Peyer's patch (tissue), 4 donors: Measurements from ENCODE around the gene IQSEC3. TPM values are rescaled to one million over a fixed set of nuclear protein-coding genes. Genes with fewer than 3 reads are reported as not detected.

Experiments used
- DNase-seq, 3 donors: peaks; one replicate each; pipeline ENCODE4 v3.0.0-alpha.2; 2017 to 2019
- H3K27ac ChIP-seq, 4 donors: fragments of 200-600 bp; sonication (generic); one replicate each; pipeline ENCODE4 v1.5.1; 2016 to 2019
- H3K27me3 ChIP-seq, 2 donors: fragments of 200-600 bp; sonication (generic); one replicate each; pipeline ENCODE4 v1.5.1; 2019
- H3K36me3 ChIP-seq, 3 donors: fragments of 200-600 bp; sonication (generic); one replicate each; pipeline ENCODE4 v1.5.1; 2016 to 2019
- H3K4me1 ChIP-seq, 4 donors: fragments of 200-600 bp; sonication (generic); one replicate each; pipeline ENCODE4 v1.5.1; 2016 to 2019
- H3K4me3 ChIP-seq, 4 donors: fragments of 200-600 bp; sonication (generic); 1 replicate in 3 of 4; 2 replicates in 1 of 4; pipeline ENCODE4 v1.5.1; 2016 to 2019; ENCODE audit warnings: mild to moderate bottlenecking in 1 of 4
- H3K9me3 ChIP-seq, 4 donors: fragments of 200-600 bp; sonication (generic); one replicate each; pipeline ENCODE4 v1.5.1; 2016 to 2019; ENCODE audit warnings: mild to moderate bottlenecking in 1 of 4
- CTCF ChIP-seq, 6 experiments: fragments of 450-650 bp in 4 of 6; fragments of 200-600 bp in 2 of 6; sonication (generic) in 1 of 6; IDR thresholded peaks; one replicate each; pipeline ENCODE4 v1.5.1; 2017 to 2019; ENCODE audit warnings: antibody characterized with exemption in 6 of 6, mild to moderate bottlenecking in 3 of 6, moderate library complexity in 1 of 6
- POLR2A ChIP-seq, 2 donors: fragments of 450-650 bp; IDR thresholded peaks; one replicate each; pipeline ENCODE4 v1.5.1; 2017; ENCODE audit warnings: antibody characterized with exemption in 2 of 2, mild to moderate bottlenecking in 2 of 2, moderate library complexity in 2 of 2
- total RNA-seq, 4 donors: library from RNA; depleted of rRNA; stranded (reverse); fragments of >200 nt; gene quantifications; one replicate each; pipeline ENCODE4 v1.1.0, GENCODE V29; 2016

Gene IQSEC3
- total RNA-seq, 4 donors from 2014 or later, result 0.35 to 3.3 (median 0.58) TPM

DNA sequence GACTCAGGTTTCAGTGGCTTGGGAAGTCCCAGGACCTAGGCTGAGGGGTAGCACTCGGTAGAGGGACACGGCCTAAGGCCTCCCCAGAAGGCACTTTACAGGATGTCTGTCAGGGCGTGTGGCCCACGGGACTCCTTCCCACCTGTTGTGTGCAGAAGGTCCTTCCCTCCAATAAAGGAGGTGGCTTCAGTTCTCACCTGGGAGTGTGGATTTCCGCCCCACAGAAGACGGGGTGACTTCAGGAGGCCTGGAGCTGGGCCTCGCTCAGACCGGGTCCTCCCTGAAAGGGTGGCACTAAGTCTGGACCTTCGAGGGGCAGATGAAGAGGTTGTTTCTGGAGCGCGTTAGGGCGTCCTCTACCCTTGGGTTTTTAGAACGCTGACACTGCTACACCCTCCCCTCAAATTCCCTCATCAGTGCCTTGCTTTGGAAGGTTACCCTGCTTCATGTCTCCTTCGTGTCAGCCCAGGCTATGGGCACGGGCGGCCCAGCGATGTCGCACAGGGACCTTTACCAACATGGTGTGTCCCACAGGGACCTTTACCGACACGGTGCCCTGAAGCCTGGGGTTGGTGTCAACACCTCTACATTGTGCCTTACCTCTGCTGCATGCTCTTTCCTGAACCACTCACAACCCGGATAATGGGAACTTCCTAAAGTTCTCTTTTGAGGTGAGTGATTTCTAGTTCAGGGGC, 140.3 kb downstream of the IQSEC3 start:
- Histone ChIP-seq H3K27ac (no peak overlapping the region), H3K4me1 (peaks cover 0 to 3% (median 0%) of the 10 kb centered on the region in 4 donors), H3K27me3 (no peaks in the 10 kb centered on the region), H3K36me3 (no peaks in the 10 kb centered on the region), H3K4me3 (no peak overlapping the region), H3K9me3 (no peaks in the 10 kb centered on the region)
- DNase-seq, result no peak
- TF ChIP-seq CTCF (IDR thresholded peaks at IDR 0.05) (no peak), POLR2A (IDR thresholded peaks at IDR 0.05) (no peak)

DNA sequence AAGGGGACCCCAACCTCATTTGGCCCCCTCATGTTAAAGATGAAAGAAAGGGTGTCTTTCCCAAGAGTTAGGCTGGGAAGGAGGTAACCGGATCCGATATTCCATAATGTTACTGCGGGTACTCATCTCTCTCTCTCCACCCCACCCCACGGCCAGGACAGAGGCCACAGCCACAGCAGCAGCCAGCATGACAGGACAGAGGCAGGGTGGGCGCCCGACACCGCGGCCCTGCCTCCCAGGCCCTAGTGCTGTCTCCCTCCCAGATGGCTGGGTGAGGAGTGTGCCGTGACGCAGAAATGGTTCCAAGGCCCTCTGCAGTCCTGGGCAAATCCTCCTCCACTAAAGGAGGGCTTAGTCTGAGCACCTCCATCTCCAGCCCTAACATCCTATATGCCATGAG, 141.2 kb downstream of the IQSEC3 start:
- DNase-seq, result no peak
- Histone ChIP-seq H3K9me3 (no peaks in the 10 kb centered on the region), H3K4me3 (no peak overlapping the region), H3K4me1 (peaks cover 0 to 8% (median 2%) of the 10 kb centered on the region in 4 donors), H3K36me3 (no peaks in the 10 kb centered on the region), H3K27ac (no peak overlapping the region), H3K27me3 (no peaks in the 10 kb centered on the region)
- no peak for TF ChIP-seq POLR2A (IDR thresholded peaks at IDR 0.05)
- TF ChIP-seq CTCF (IDR thresholded peaks at IDR 0.05), result no peak

- Histone ChIP-seq H3K27ac (no peak overlapping the region), H3K4me3 (no peak overlapping the region), H3K9me3 (no peaks in the 10 kb centered on the region), H3K36me3 (no peaks in the 10 kb centered on the region), H3K4me1 (peaks cover 0 to 18% (median 2%) of the 10 kb centered on the region in 4 donors), H3K27me3 (no peaks in the 10 kb centered on the region)
- no peak for DNase-seq
- no peak for TF ChIP-seq POLR2A (IDR thresholded peaks at IDR 0.05)
- no peak for TF ChIP-seq CTCF (IDR thresholded peaks at IDR 0.05)
Observed at GRCh38 chr12:208813-209212, 142.2 kb downstream of the IQSEC3 start.

DNA sequence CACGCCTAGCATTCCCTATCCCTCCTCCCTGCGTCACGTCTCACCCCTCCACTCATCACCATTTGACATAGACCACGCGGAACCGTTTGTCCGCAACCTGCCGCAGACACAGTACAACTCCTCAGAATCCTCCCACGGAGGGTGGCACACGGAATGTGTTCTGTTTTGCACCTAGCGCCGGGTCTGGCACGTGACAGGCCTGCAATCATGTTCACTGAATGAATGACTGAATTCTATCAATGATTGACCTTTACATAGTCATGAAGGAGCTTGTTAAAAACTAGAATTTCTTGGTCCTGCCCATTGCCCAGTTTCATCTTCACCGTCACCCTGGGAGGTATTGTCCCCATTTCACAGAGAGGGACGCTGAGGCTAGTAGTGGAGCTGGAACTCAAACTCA, 142.7 kb downstream of the IQSEC3 start:
- Histone ChIP-seq H3K4me3 (no peak overlapping the region), H3K4me1 (peaks cover 0 to 16% (median 2%) of the 10 kb centered on the region in 4 donors), H3K27ac (no peak overlapping the region), H3K9me3 (no peaks in the 10 kb centered on the region), H3K36me3 (no peaks in the 10 kb centered on the region), H3K27me3 (no peaks in the 10 kb centered on the region)
- no peak for DNase-seq
- TF ChIP-seq CTCF (IDR thresholded peaks at IDR 0.05) (no peak), POLR2A (IDR thresholded peaks at IDR 0.05) (no peak)

GRCh38 chr12:209851-210250, 143.3 kb downstream of the IQSEC3 start:
- Histone ChIP-seq H3K9me3 (no peaks in the 10 kb centered on the region), H3K4me1 (peaks cover 0 to 16% (median 2%) of the 10 kb centered on the region in 4 donors), H3K4me3 (no peak overlapping the region), H3K36me3 (no peaks in the 10 kb centered on the region), H3K27me3 (no peaks in the 10 kb centered on the region), H3K27ac (no peak overlapping the region)
- no peak for DNase-seq
- no peak for TF ChIP-seq POLR2A (IDR thresholded peaks at IDR 0.05)
- no peak for TF ChIP-seq CTCF (IDR thresholded peaks at IDR 0.05)
